ENCODE measurements around the gene SLC22A13. TPM values are rescaled to one million over a fixed set of nuclear protein-coding genes. Genes with fewer than 3 reads are reported as not detected.
"Not testable (repeated sequence)": the region's sequence is repeated elsewhere in the genome, so short reads cannot be mapped to it uniquely, and the experiment has no call there.

Gene SLC22A13
- total and polyA plus RNA-seq, 2 experiments from 2014 or later, result 0.13 to 0.66 TPM

GRCh38 chr3:38320638-38321037 is 55.0 kb downstream of the SLC22A13 start:
- not testable (repeated sequence) for H3K27me3 Mint-ChIP-seq (ENCODE audit: insufficient read depth, low read depth, poor library complexity); H3K4me2 ChIP-seq; H3K27ac ChIP-seq (ENCODE audit: low read depth); H3K4me1 ChIP-seq (ENCODE audit: insufficient read depth); DNase-seq (ENCODE audit: low spot score); H4K20me1 ChIP-seq (replicated peaks; ENCODE audit: insufficient read depth); H3K4me1 Mint-ChIP-seq; H3K36me3 Mint-ChIP-seq (ENCODE audit: low read depth); H3K79me2 ChIP-seq (replicated peaks; ENCODE audit: insufficient read depth); H3K27ac Mint-ChIP-seq; H3K9me3 Mint-ChIP-seq; H3K9me2 ChIP-seq (ENCODE audit: insufficient read depth); H3K27me3 ChIP-seq (ENCODE audit: insufficient read depth); H3K4me3 ChIP-seq; H3K36me3 ChIP-seq (ENCODE audit: insufficient read depth); H3K4me3 Mint-ChIP-seq; H3F3A ChIP-seq (replicated peaks; ENCODE audit: low read depth); H2AFZ ChIP-seq; ATAC-seq

GRCh38 chr3:38323060-38323459 is 57.4 kb downstream of the SLC22A13 start:
- no peaks in the 10 kb centered on the region for H3K4me1 Mint-ChIP-seq
- no peaks in the 10 kb centered on the region for H4K20me1 ChIP-seq (replicated peaks; ENCODE audit: insufficient read depth)
- no peaks in the 10 kb centered on the region; the same call in 2 of the 3 replicates for H3K36me3 Mint-ChIP-seq (ENCODE audit: low read depth)
- no peak for TF ChIP-seq REST (IDR thresholded peaks at IDR 0.05; ENCODE audit: unreplicated experiment)
- no peak for TF ChIP-seq CREB1 (CRISPR knock-in tag; IDR thresholded peaks at IDR 0.05; ENCODE audit: low read depth)
- no peak for TF ChIP-seq CTCF (conservative IDR thresholded peaks at IDR 0.05; ENCODE audit: low read depth in 2 of 2)
- TF ChIP-seq ETS1 (IDR thresholded peaks at IDR 0.05), result no peak
- H3K4me1 ChIP-seq (ENCODE audit: insufficient read depth), result no peaks in the 10 kb centered on the region
- no peaks in the 10 kb centered on the region for H3K27me3 ChIP-seq (ENCODE audit: insufficient read depth)
- H3K36me3 ChIP-seq (ENCODE audit: insufficient read depth), result no peaks in the 10 kb centered on the region
- peaks cover 6% of the 10 kb centered on the region; the same call in 1 of the 3 replicates for H3K9me3 Mint-ChIP-seq
- no peaks in the 10 kb centered on the region for H3K79me2 ChIP-seq (replicated peaks; ENCODE audit: insufficient read depth)
- H3K27me3 Mint-ChIP-seq (ENCODE audit: insufficient read depth, low read depth, poor library complexity), result peaks cover 6% of the 10 kb centered on the region
- H3K4me3 Mint-ChIP-seq, result no peak overlapping the region
- no peak overlapping the region for H3K4me3 ChIP-seq
- H3K4me2 ChIP-seq, result no peak overlapping the region
- ATAC-seq (no peak), DNase-seq (ENCODE audit: low spot score) (no peak)
- H3F3A ChIP-seq (replicated peaks; ENCODE audit: low read depth), result no peaks in the 10 kb centered on the region
- H3K9me2 ChIP-seq (ENCODE audit: insufficient read depth), result peaks cover 3% of the 10 kb centered on the region; the same call in 1 of the 2 replicates
- no peak overlapping the region for H3K27ac ChIP-seq (ENCODE audit: low read depth)
- no peak overlapping the region for H3K27ac Mint-ChIP-seq
- no peak overlapping the region for H2AFZ ChIP-seq
